HEK293 (cell line): ENCODE data around the gene ZIC3.

Source experiments
- CTCF ChIA-PET: fragments of 350-600 bp; formaldehyde crosslinking; extraction: SDS; loops from one replicate; lab custom pipeline; 2021; ENCODE audit warnings: antibody characterized with exemption; lab: Yijun Ruan, JAX
- POLR2A ChIA-PET: fragments of 300-600 bp; formaldehyde crosslinking; extraction: SDS; loops from one replicate; lab custom pipeline; 2020; ENCODE audit warnings: antibody characterized with exemption, inconsistent platforms; lab: Yijun Ruan, JAX
- H3K27ac ChIP-seq: fragments of 200-500 bp; sonication (Bioruptor generic); 2 replicates; pipeline ENCODE4 v1.5.1; 2014; ENCODE audit warnings: low read depth, low read length, control low read depth, inconsistent platforms; ENCODE audit errors: extremely low read depth
- H3K36me3 ChIP-seq, 2 experiments: fragments of 200-500 bp in 1 of 2; sonication (Bioruptor generic) in 1 of 2; 1 replicate in 1 of 2; 2 replicates in 1 of 2; pipeline ENCODE4 v1.5.1; 2014 to 2017; ENCODE audit warnings: inconsistent platforms in 2 of 2, low read length in 2 of 2; ENCODE audit not compliant: control insufficient read depth in 2 of 2, insufficient read depth in 1 of 2
- H3K4me1 ChIP-seq: fragments of 200-500 bp; sonication (Bioruptor generic); 2 replicates; pipeline ENCODE4 v1.5.1; 2014; ENCODE audit warnings: mild to moderate bottlenecking, low read length, inconsistent platforms; ENCODE audit not compliant: control insufficient read depth, insufficient read depth
- H3K4me3 ChIP-seq: 2 replicates; pipeline ENCODE4 v1.5.1; 2011; ENCODE audit warnings: low read depth, mild to moderate bottlenecking, control low read depth, low read length, moderate library complexity
- H3K9me3 ChIP-seq: fragments of 200-500 bp; sonication (Bioruptor generic); 2 replicates; pipeline ENCODE4 v1.5.1; 2014; ENCODE audit warnings: low read depth, low read length, inconsistent platforms; ENCODE audit not compliant: control insufficient read depth, insufficient read depth
- ATF2 ChIP-seq: fragments of 450-650 bp; formaldehyde crosslinking; IDR thresholded peaks from 2 replicates; pipeline ENCODE4 v1.5.1; 2016; ENCODE audit warnings: missing biosample characterization, missing genetic modification characterization, low read depth
- CTCF ChIP-seq: fragments of 450-650 bp; formaldehyde crosslinking; IDR thresholded peaks from 2 replicates; pipeline ENCODE4 v1.5.1; 2016; ENCODE audit warnings: missing biosample characterization, missing genetic modification characterization
- KLF8 ChIP-seq: fragments of 450-650 bp; formaldehyde crosslinking; IDR thresholded peaks from 2 replicates; pipeline ENCODE4 v1.5.1; 2016; ENCODE audit warnings: missing biosample characterization, missing genetic modification characterization
- MZF1 ChIP-seq: fragments of 450-650 bp; formaldehyde crosslinking; IDR thresholded peaks from 2 replicates; pipeline ENCODE4 v1.5.1; 2017; ENCODE audit warnings: missing biosample characterization, missing genetic modification characterization, borderline replicate concordance
- PRDM2 ChIP-seq: fragments of 450-650 bp; formaldehyde crosslinking; IDR thresholded peaks from 2 replicates; pipeline ENCODE4 v1.5.1; 2016; ENCODE audit warnings: missing biosample characterization, missing genetic modification characterization, borderline replicate concordance
- SALL2 ChIP-seq: fragments of 450-650 bp; formaldehyde crosslinking; IDR thresholded peaks from 2 replicates; pipeline ENCODE4 v1.5.0; 2017; ENCODE audit warnings: missing biosample characterization, mild to moderate bottlenecking, missing genetic modification characterization, borderline replicate concordance
- ZIC2 ChIP-seq: fragments of 450-650 bp; formaldehyde crosslinking; IDR thresholded peaks from 2 replicates; pipeline ENCODE4 v1.5.1; 2016; ENCODE audit warnings: missing biosample characterization, missing genetic modification characterization
- ZNF148 ChIP-seq: fragments of 450-650 bp; formaldehyde crosslinking; IDR thresholded peaks from 2 replicates; pipeline ENCODE4 v1.5.0; 2017; ENCODE audit warnings: missing biosample characterization, missing genetic modification characterization, borderline replicate concordance
- ZNF155 ChIP-seq: fragments of 450-650 bp; formaldehyde crosslinking; IDR thresholded peaks from 2 replicates; pipeline ENCODE4 v1.5.1; 2016; ENCODE audit warnings: missing biosample characterization, missing genetic modification characterization
- ZNF266 ChIP-seq: fragments of 450-650 bp; formaldehyde crosslinking; IDR thresholded peaks from 2 replicates; pipeline ENCODE4 v1.5.1; 2016; ENCODE audit warnings: missing biosample characterization, missing genetic modification characterization, low read depth
- ZNF600 ChIP-seq: fragments of 450-650 bp; formaldehyde crosslinking; IDR thresholded peaks from 2 replicates; pipeline ENCODE4 v1.5.1; 2016; ENCODE audit warnings: missing biosample characterization, missing genetic modification characterization
- ZNF654 ChIP-seq: fragments of 450-650 bp; formaldehyde crosslinking; IDR thresholded peaks from 2 replicates; pipeline ENCODE4 v1.5.1; 2016; ENCODE audit warnings: low read depth, missing biosample characterization, missing genetic modification characterization
- ZNF791 ChIP-seq: fragments of 450-650 bp; formaldehyde crosslinking; IDR thresholded peaks from 2 replicates; pipeline ENCODE4 v1.5.1; 2016; ENCODE audit warnings: missing biosample characterization, missing genetic modification characterization

Gene ZIC3

GRCh38 chrX:137567682-137568232, 1.8 kb downstream of the ZIC3 start:
- no peaks in the 10 kb centered on the region for H3K4me1 ChIP-seq
- H3K9me3 ChIP-seq, result no peaks in the 10 kb centered on the region
- H3K27ac ChIP-seq, result no peak overlapping the region
- ChIA-PET CTCF (no interaction called here), POLR2A (no interaction called here)
- TF ChIP-seq ATF2 (tag by site-specific recombination) (no peak), ZNF266 (tag by site-specific recombination) (no peak), KLF8 (tag by site-specific recombination) (no peak), ZNF600 (tag by site-specific recombination) (no peak), ZIC2 (tag by site-specific recombination) (no peak), PRDM2 (tag by site-specific recombination) (no peak), ZNF155 (tag by site-specific recombination) (no peak), SALL2 (no peak), CTCF (tag by site-specific recombination) (no peak), ZNF791 (no peak), ZNF654 (tag by site-specific recombination) (no peak), MZF1 (tag by site-specific recombination) (no peak), ZNF148 (tag by site-specific recombination) (no peak)
- peaks cover 0 to 12% of the 10 kb centered on the region in 2 experiments; a peak in 1 of 3 replicates for H3K36me3 ChIP-seq
- H3K4me3 ChIP-seq, result no peak overlapping the region
